Neural cell (in vitro differentiated cells): Measurements from ENCODE around the gene KIN.

Experiments used
- CTCF ChIP-seq: fragments of 450-650 bp; IDR thresholded peaks from 2 replicates; pipeline ENCODE4 v1.5.1; 2014; ENCODE audit warnings: antibody characterized with exemption, mild to moderate bottlenecking, moderate library complexity; ENCODE audit not compliant: poor library complexity, severe bottlenecking
- EP300 ChIP-seq: fragments of 450-650 bp; conservative IDR thresholded peaks from 2 replicates; pipeline ENCODE4 v1.6.1; 2014; ENCODE audit warnings: antibody characterized with exemption, mild to moderate bottlenecking, moderate library complexity; ENCODE audit not compliant: poor library complexity, severe bottlenecking
- POLR2AphosphoS5 ChIP-seq: IDR thresholded peaks from 2 replicates; pipeline ENCODE4 v1.6.1; 2012
- SMC3 ChIP-seq: fragments of 450-650 bp; conservative IDR thresholded peaks from 2 replicates; pipeline ENCODE4 v1.6.1; 2014; ENCODE audit warnings: antibody characterized with exemption, mild to moderate bottlenecking, moderate library complexity; ENCODE audit not compliant: poor library complexity

GRCh38 chr10:7808686-7809267 lies 21.0 kb upstream of the KIN start:
- TF ChIP-seq CTCF (no peak), EP300 (no peak), SMC3 (no peak), POLR2AphosphoS5 (no peak)
